Skeletal muscle satellite cell (primary cell): ENCODE results near the gene ABLIM2.

ENCODE experiments used
- H3K27me3 ChIP-seq: 2 replicates; pipeline ENCODE4 v1.7.0; 2013; ENCODE audit warnings: low read length; ENCODE audit not compliant: control insufficient read depth, insufficient read depth
- H3K36me3 ChIP-seq: 2 replicates; pipeline ENCODE4 v1.7.0; 2013; ENCODE audit warnings: mild to moderate bottlenecking, control low read depth, low read length; ENCODE audit not compliant: insufficient read depth
- H3K4me1 ChIP-seq: 2 replicates; pipeline ENCODE4 v1.7.0; 2013; ENCODE audit warnings: low read length; ENCODE audit not compliant: control insufficient read depth, insufficient read depth
- H3K4me2 ChIP-seq: 2 replicates; pipeline ENCODE4 v1.7.0; 2013; ENCODE audit warnings: mild to moderate bottlenecking, low read length
- H3K4me3 ChIP-seq: 2 replicates; pipeline ENCODE4 v1.7.0; 2013; ENCODE audit warnings: low read length
- H3K9ac ChIP-seq: 2 replicates; pipeline ENCODE4 v1.7.0; 2013; ENCODE audit warnings: mild to moderate bottlenecking, low read depth, low read length, moderate library complexity
- H3K9me3 ChIP-seq: replicated peaks from 2 replicates; pipeline ENCODE4 v1.7.0; 2013; ENCODE audit warnings: mild to moderate bottlenecking, control low read depth, low read length

The ABLIM2 gene

DNA sequence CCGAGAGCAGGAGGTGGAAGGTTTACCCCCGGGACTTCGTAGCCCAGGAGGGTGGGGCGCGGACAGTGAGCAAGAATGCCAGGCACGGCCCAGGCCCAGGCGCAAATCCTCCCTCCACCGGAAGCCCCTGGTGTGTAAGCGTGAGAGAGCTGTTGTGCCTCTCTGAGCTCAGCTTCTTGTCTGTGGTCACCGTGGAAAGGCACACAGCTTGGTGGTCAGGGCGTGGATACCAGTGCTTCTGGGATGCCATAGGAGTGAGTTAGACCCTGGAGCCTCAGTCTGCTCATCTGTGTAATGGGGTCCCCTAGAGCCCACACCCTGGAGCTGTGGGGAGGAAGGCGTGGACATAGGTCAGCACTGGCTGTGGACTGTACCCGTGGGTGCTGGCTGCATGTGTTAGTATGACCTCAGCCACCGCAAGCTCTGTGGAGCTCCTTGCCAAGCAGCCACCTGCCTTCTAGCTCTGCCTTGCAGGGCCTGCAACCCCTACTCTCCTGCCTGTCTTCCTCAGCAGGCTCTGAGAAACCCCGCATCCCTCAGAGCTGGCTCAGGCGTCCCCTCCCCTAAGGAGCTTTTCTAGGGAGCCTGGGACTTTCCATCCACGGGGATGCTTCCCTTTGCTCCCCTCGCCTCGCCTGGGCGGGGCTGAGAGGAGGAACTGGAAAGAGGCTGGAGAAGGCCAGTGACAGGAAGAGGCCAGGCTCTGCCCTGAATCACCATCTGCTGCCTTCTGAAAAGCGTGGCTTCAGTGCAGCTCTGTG lies 190.9 kb downstream of the ABLIM2 start:
- Histone ChIP-seq H3K9me3 (no peaks in the 10 kb centered on the region), H3K36me3 (no peaks in the 10 kb centered on the region), H3K9ac (no peak overlapping the region), H3K4me1 (peaks cover 10% of the 10 kb centered on the region), H3K4me2 (no peak overlapping the region), H3K27me3 (peaks cover 9% of the 10 kb centered on the region), H3K4me3 (no peak overlapping the region)

DNA sequence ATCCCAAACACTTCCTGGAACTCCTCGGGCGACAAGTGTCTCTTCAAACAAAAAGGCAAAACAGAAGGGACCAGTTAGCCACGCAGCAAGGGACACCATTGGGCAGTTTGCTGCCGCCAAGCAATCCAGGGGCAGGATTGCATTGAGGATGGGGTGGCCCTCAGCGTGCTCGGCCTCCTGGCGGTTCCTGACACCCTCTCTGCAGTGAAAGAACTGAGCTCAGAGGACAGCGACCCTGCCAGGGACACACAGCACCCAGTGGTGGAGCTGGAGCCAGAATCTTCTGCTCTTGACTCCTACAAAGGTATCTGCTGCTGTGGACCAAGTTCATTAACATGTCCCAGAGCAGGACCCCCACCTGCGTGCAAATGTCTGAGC lies 191.6 kb downstream of the ABLIM2 start:
- peaks cover 10% of the 10 kb centered on the region for H3K27me3 ChIP-seq
- H3K4me1 ChIP-seq = peaks cover 10% of the 10 kb centered on the region
- no peaks in the 10 kb centered on the region for H3K36me3 ChIP-seq
- no peak overlapping the region for H3K4me3 ChIP-seq
- H3K4me2 ChIP-seq = no peak overlapping the region
- H3K9ac ChIP-seq = no peak overlapping the region
- H3K9me3 ChIP-seq = no peaks in the 10 kb centered on the region

- H3K36me3 ChIP-seq = no peaks in the 10 kb centered on the region
- no peak overlapping the region for H3K4me3 ChIP-seq
- H3K9ac ChIP-seq = no peak overlapping the region
- H3K9me3 ChIP-seq = no peaks in the 10 kb centered on the region
- peaks cover 10% of the 10 kb centered on the region for H3K27me3 ChIP-seq
- peaks cover 10% of the 10 kb centered on the region for H3K4me1 ChIP-seq
- H3K4me2 ChIP-seq = no peak overlapping the region
Measured at GRCh38 chr4:7966281-7967062, 192.1 kb downstream of the ABLIM2 start.

DNA sequence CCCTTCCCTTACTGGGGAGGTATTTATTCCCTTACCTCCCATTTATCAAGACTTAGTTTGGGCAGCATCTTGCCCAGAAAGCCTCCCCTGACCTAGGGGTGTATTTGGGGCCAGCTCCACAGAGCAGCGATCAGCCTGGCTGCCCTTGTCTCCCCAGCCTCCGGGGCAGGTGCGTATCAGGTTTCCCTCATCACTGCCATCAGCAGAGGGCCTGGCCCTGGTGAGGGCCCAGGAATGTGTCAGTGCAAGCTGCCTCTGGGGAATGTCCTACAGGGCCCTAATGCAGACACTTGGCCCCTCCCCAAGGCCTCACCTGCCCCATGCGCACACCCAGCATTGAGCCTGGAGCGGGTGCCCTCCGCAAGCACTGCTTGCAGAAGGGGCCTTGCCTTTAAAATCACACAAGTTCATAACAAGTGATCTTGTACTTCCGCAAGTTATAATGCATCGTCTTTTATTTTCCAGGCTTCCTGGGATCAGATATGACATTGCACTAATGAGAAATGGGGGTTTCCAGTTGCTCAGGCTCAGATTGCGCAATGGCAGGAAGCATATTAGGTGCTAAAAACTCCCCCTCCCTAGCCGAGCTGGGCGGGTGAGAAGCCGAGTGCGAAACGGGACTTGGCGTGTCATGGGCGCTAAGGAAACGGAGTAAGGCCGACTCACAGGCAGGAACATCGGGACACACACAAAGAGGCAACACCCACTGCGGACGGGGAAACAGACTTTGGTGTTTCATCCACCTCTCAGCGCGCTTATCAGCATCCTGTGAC lies 193.5 kb downstream of the ABLIM2 start:
- H3K9me3 ChIP-seq = no peaks in the 10 kb centered on the region
- H3K9ac ChIP-seq = no peak overlapping the region
- peaks cover 18% of the 10 kb centered on the region for H3K4me1 ChIP-seq
- H3K27me3 ChIP-seq = peaks cover 10% of the 10 kb centered on the region
- no peak overlapping the region for H3K4me2 ChIP-seq
- no peak overlapping the region for H3K4me3 ChIP-seq
- H3K36me3 ChIP-seq = no peaks in the 10 kb centered on the region

- H3K27me3 ChIP-seq = peaks cover 10% of the 10 kb centered on the region
- no peak overlapping the region for H3K4me2 ChIP-seq
- H3K4me3 ChIP-seq = no peak overlapping the region
- no peak overlapping the region for H3K9ac ChIP-seq
- H3K36me3 ChIP-seq = no peaks in the 10 kb centered on the region
- peaks cover 12% of the 10 kb centered on the region for H3K4me1 ChIP-seq
- H3K9me3 ChIP-seq = no peaks in the 10 kb centered on the region
Measured at GRCh38 chr4:7964459-7964858, 194.2 kb downstream of the ABLIM2 start.

GRCh38 chr4:7963691-7964090 lies 194.9 kb downstream of the ABLIM2 start:
- Histone ChIP-seq H3K4me3 (no peak overlapping the region), H3K4me2 (no peak overlapping the region), H3K36me3 (no peaks in the 10 kb centered on the region), H3K9me3 (no peaks in the 10 kb centered on the region), H3K4me1 (peaks cover 9% of the 10 kb centered on the region), H3K9ac (no peak overlapping the region), H3K27me3 (peaks cover 10% of the 10 kb centered on the region)

DNA sequence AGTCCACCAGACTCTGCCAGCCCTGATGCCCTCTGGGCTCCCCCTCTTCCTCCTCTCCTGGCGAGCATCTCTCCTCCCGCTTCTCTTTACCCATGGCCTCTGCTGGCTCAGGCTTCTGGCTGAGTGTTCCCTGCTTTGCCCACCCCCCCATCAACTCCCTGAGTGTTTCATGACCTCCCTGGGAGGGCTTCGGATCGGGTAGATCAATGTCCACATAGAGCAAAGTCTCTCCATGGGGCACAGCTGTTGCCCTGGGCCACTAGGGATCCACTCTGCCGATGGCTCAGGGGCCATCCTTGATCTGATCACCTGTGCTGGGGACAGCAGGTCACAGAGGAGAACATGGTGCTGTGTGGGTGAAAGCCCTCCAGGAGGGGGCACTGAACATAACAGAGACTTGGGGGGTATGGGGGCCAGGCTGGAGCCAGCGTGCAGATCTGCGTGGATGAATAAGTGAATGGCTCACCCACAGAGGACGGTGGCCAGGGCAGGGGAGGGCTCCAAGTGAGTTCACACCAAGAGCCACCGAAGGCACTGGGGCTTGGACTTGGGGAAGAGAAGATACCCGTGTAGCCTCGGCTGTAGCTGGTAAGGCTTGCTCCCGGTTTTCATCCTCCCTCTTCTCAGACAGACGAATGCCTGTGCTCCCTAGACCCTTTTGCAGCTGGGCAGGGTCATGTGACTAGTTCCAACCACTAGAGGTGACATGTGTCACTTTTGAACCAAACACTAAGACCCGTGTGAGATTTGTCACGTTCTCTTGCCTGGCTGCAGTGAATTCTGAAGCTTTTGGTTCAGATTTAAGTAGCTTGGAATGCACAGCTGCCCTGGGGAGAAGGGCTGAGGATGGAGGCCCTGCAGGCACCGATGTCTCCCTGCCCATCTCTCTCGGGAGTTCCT lies 195.8 kb downstream of the ABLIM2 start:
- Histone ChIP-seq H3K36me3 (no peaks in the 10 kb centered on the region), H3K4me3 (no peak overlapping the region), H3K9ac (no peak overlapping the region), H3K4me2 (no peak overlapping the region), H3K27me3 (peaks cover 10% of the 10 kb centered on the region), H3K4me1 (peaks cover 9% of the 10 kb centered on the region), H3K9me3 (no peaks in the 10 kb centered on the region)

GRCh38 chr4:7960790-7961655 lies 197.6 kb downstream of the ABLIM2 start:
- H3K4me3 ChIP-seq = no peak overlapping the region
- H3K27me3 ChIP-seq = peaks cover 10% of the 10 kb centered on the region
- peaks cover 17% of the 10 kb centered on the region for H3K4me1 ChIP-seq

GRCh38 chr4:7960017-7960789 lies 198.4 kb downstream of the ABLIM2 start:
- Histone ChIP-seq H3K4me1 (peaks cover 17% of the 10 kb centered on the region), H3K27me3 (peaks cover 10% of the 10 kb centered on the region), H3K4me2 (no peak overlapping the region), H3K9me3 (no peaks in the 10 kb centered on the region), H3K9ac (no peak overlapping the region), H3K36me3 (no peaks in the 10 kb centered on the region), H3K4me3 (no peak overlapping the region)

More at GRCh38 chr4:7960790-7961655, 197.6 kb downstream of the ABLIM2 start:
- H3K36me3 ChIP-seq = no peaks in the 10 kb centered on the region
- H3K4me2 ChIP-seq = no peak overlapping the region
- no peak overlapping the region for H3K9ac ChIP-seq
- no peaks in the 10 kb centered on the region for H3K9me3 ChIP-seq

GRCh38 chr4:7959078-7959477 lies 199.5 kb downstream of the ABLIM2 start:
- H3K36me3 ChIP-seq = no peaks in the 10 kb centered on the region
- peaks cover 10% of the 10 kb centered on the region for H3K27me3 ChIP-seq

More at GRCh38 chr4:7959078-7959477, 199.5 kb downstream of the ABLIM2 start:
- Histone ChIP-seq H3K4me2 (no peak overlapping the region), H3K4me3 (no peak overlapping the region), H3K9ac (no peak overlapping the region), H3K9me3 (no peaks in the 10 kb centered on the region), H3K4me1 (peaks cover 17% of the 10 kb centered on the region)
